GM12892 (cell line): ENCODE measurements around the gene CREB3.

Experiments
- POLR2A ChIP-seq: IDR thresholded peaks from 2 replicates; pipeline ENCODE4 v1.6.1; 2011; ENCODE audit warnings: low read depth, low read length, control low read depth
- TAF1 ChIP-seq: IDR thresholded peaks from 2 replicates; pipeline ENCODE4 v1.6.1; 2011; ENCODE audit warnings: low read depth, mild to moderate bottlenecking, control low read depth, low read length, borderline replicate concordance

- TF ChIP-seq TAF1, result no peak
- TF ChIP-seq POLR2A, result no peak
Observed at GRCh38 chr9:35755071-35755470, 22.6 kb downstream of the CREB3 start.
